ENCODE data around the gene MSTN. TPM values are rescaled to one million over a fixed set of nuclear protein-coding genes. Genes with fewer than 3 reads are reported as not detected.

The MSTN gene
- total RNA-seq, result not detected

- DNase-seq (no peak), ATAC-seq (no peak)
- Mint-ChIP-seq H3K27ac (no peak within 1 kb of the TSS), H3K27me3 (no peaks in the 10 kb centered on the region), H3K36me3 (no peaks in the 10 kb centered on the region), H3K9me3 (ENCODE audit: low read depth) (no peaks in the 10 kb centered on the region), H3K4me1 (no peaks in the 10 kb centered on the region), H3K4me3 (no peak within 1 kb of the TSS)
- CTCF ChIA-PET, result no interaction called here
These were observed at the start of gene MSTN for GRCh38 chr2:190062601-190063000. MSTN (minus strand) TSS chr2:190062729; CDS start chr2:190062596, 133 bp downstream.

DNA sequence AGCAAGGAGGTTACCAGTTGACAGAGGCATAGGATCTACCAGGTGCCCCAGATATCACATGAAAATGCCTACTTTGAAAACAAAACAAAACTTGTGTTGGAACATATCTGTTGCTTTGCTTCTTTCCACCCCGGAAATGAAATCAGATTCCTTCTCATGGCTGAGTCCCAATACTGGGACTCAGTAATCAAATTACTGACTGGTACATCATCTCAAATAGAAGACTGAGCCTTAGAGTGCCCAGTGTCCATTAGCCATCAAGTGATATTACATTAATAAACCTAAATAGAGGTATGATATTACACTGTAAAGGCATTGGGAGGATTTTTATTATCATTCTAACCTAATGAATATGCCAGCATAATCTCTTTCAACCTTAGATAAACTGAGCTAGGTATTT, 48.6 kb upstream of the MSTN start:
- Mint-ChIP-seq H3K4me3 (no peak overlapping the region), H3K36me3 (no peaks in the 10 kb centered on the region), H3K4me1 (no peaks in the 10 kb centered on the region), H3K27me3 (peaks cover 12% of the 10 kb centered on the region), H3K9me3 (ENCODE audit: low read depth) (no peaks in the 10 kb centered on the region), H3K27ac (no peak overlapping the region)
- CTCF ChIA-PET, result no interaction called here
- DNase-seq (no peak), ATAC-seq (no peak)

GRCh38 chr2:190110699-190111098, 48.2 kb upstream of the MSTN start:
- Mint-ChIP-seq H3K27me3 (peaks cover 12% of the 10 kb centered on the region), H3K4me1 (no peaks in the 10 kb centered on the region), H3K9me3 (ENCODE audit: low read depth) (no peaks in the 10 kb centered on the region), H3K36me3 (no peaks in the 10 kb centered on the region), H3K4me3 (no peak overlapping the region), H3K27ac (no peak overlapping the region)
- no peak for DNase-seq
- CTCF ChIA-PET, result no interaction called here
- no peak for ATAC-seq

- Mint-ChIP-seq H3K4me1 (no peaks in the 10 kb centered on the region), H3K27me3 (peaks cover 16% of the 10 kb centered on the region), H3K27ac (no peak overlapping the region), H3K36me3 (no peaks in the 10 kb centered on the region), H3K4me3 (no peak overlapping the region), H3K9me3 (ENCODE audit: low read depth) (no peaks in the 10 kb centered on the region)
- CTCF ChIA-PET, result interaction anchor here (0.7 kb wide), 1 partner anchor 26 kb away, joined by 3 read pairs; no protein-coding TSS in a partner anchor
- DNase-seq (no peak), ATAC-seq (no peak)
These were observed 47.6 kb upstream of the MSTN start for GRCh38 chr2:190110131-190110530.

- Mint-ChIP-seq H3K9me3 (ENCODE audit: low read depth) (peaks cover 2% of the 10 kb centered on the region), H3K36me3 (no peaks in the 10 kb centered on the region), H3K4me1 (no peaks in the 10 kb centered on the region), H3K4me3 (no peak overlapping the region), H3K27me3 (peaks cover 26% of the 10 kb centered on the region), H3K27ac (no peak overlapping the region)
- CTCF ChIA-PET, result no interaction called here
- DNase-seq (no peak), ATAC-seq (no peak)
These were observed 44.9 kb upstream of the MSTN start for GRCh38 chr2:190107409-190107808.

GRCh38 chr2:190106783-190107182, 44.3 kb upstream of the MSTN start:
- CTCF ChIA-PET, result no interaction called here
- Mint-ChIP-seq H3K27ac (no peak overlapping the region), H3K27me3 (peaks cover 30% of the 10 kb centered on the region), H3K9me3 (ENCODE audit: low read depth) (peaks cover 2% of the 10 kb centered on the region), H3K4me3 (no peak overlapping the region), H3K36me3 (no peaks in the 10 kb centered on the region), H3K4me1 (no peaks in the 10 kb centered on the region)
- ATAC-seq, result no peak
- no peak for DNase-seq

- CTCF ChIA-PET, result no interaction called here
- H3K27ac Mint-ChIP-seq, result no peak overlapping the region
- no peak for DNase-seq
- no peak for ATAC-seq
- no peak overlapping the region for H3K4me3 Mint-ChIP-seq
- peaks cover 30% of the 10 kb centered on the region for H3K27me3 Mint-ChIP-seq
- no peaks in the 10 kb centered on the region for H3K4me1 Mint-ChIP-seq
- H3K9me3 Mint-ChIP-seq (ENCODE audit: low read depth), result peaks cover 2% of the 10 kb centered on the region
- no peaks in the 10 kb centered on the region for H3K36me3 Mint-ChIP-seq
These were observed 43.0 kb upstream of the MSTN start for GRCh38 chr2:190105554-190105953.

DNA sequence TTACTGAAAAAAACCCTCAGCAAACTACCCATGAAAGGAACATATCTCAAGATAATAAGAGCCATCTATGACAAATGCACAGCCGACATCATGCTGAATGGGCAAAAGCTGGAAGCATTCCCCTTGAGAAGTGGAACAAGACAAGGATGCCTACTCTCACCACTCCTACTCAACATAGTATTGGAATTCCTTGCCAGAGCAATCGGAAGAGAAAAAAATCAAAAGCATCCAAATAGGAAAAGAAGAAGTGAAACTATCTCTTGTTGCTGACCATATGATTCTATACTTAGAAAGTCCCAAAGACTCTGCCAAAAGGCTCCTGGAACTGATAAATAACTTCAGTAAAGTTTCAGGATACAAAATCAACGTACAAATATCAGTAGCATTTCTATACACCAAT, 40.6 kb upstream of the MSTN start:
- ATAC-seq (no peak), DNase-seq (no peak)
- no peaks in the 10 kb centered on the region for H3K36me3 Mint-ChIP-seq
- CTCF ChIA-PET, result no interaction called here
- H3K4me1 Mint-ChIP-seq, result no peaks in the 10 kb centered on the region
- H3K27me3 Mint-ChIP-seq, result peaks cover 30% of the 10 kb centered on the region
- H3K4me3 Mint-ChIP-seq, result no peak overlapping the region
- H3K27ac Mint-ChIP-seq, result no peak overlapping the region
- H3K9me3 Mint-ChIP-seq (ENCODE audit: low read depth), result peaks cover 2% of the 10 kb centered on the region

DNA sequence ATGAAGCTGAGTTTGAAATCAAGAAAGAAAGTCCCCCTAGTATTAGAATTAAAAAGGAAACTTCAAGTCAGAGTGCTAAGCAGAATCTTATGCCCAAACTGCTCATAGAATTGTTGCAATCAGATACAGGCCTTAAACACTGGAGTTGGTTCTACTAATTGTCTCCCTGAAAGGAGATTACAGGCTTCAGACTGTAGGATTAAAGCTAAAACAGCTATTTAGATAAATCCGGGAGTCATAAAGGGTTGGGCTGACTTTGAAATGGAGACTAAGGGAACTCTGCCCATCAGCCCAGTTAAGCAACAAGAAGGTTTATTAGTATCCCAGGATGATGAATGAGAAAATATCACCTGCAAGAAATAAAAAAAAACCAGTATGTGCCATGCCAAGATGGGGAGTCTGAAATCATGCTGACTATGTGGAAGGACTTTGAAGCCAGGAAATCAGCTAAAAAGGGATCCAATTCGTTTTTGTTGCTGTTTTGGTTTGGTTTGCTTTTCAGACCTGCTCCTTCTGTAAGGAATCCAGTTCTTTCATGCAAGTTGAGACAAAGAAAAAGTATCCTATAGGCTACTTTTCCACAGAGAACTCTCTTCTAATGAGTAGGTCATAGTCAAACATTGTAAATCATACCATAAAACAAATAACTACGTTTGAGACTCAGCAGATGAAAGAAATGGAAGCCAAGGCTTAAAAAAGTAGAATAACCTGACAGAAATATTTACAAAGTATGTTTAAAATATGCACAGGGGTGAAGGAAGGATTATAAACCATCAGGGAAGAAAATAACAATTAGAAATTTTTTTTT, 37.6 kb upstream of the MSTN start:
- Mint-ChIP-seq H3K4me1 (no peaks in the 10 kb centered on the region), H3K4me3 (no peak overlapping the region), H3K27ac (no peak overlapping the region), H3K27me3 (peaks cover 23% of the 10 kb centered on the region), H3K9me3 (ENCODE audit: low read depth) (peaks cover 2% of the 10 kb centered on the region), H3K36me3 (no peaks in the 10 kb centered on the region)
- DNase-seq, result no peak
- no peak for ATAC-seq
- CTCF ChIA-PET, result no interaction called here

DNA sequence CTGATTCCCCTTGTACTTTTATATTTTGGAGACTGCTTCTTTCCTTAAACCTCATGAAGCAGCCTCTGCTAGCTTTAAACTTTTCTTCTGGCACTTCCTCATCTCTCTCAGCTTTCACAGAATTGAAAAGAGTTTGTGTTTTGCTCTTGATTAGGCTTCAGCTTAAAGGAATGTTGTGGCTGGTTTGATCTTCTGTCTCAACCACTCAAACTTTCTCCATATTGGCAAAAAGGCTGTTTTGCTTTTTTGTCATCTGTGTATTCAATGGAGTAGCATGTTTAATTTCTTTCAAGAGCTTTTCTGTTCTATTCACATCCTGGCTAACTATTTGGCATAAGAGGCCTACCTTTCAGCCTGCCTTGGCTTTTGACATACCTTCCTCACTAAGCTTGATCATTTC, 36.3 kb upstream of the MSTN start:
- CTCF ChIA-PET, result no interaction called here
- Mint-ChIP-seq H3K4me1 (no peaks in the 10 kb centered on the region), H3K36me3 (no peaks in the 10 kb centered on the region), H3K4me3 (no peak overlapping the region), H3K27ac (no peak overlapping the region), H3K27me3 (peaks cover 17% of the 10 kb centered on the region), H3K9me3 (ENCODE audit: low read depth) (peaks cover 2% of the 10 kb centered on the region)
- DNase-seq, result no peak
- no peak for ATAC-seq

- H3K4me3 Mint-ChIP-seq, result no peak overlapping the region
- no peaks in the 10 kb centered on the region for H3K36me3 Mint-ChIP-seq
- ATAC-seq (no peak), DNase-seq (no peak)
- CTCF ChIA-PET, result no interaction called here
- no peaks in the 10 kb centered on the region for H3K4me1 Mint-ChIP-seq
- H3K27me3 Mint-ChIP-seq, result peaks cover 2% of the 10 kb centered on the region
- H3K27ac Mint-ChIP-seq, result no peak overlapping the region
- H3K9me3 Mint-ChIP-seq (ENCODE audit: low read depth), result no peaks in the 10 kb centered on the region
These were observed 34.6 kb upstream of the MSTN start for GRCh38 chr2:190097115-190097514.

- CTCF ChIA-PET, result interaction anchor here (1.6 kb wide), 1 partner anchor 27 kb away, joined by 5 read pairs; no protein-coding TSS in a partner anchor
- Mint-ChIP-seq H3K4me1 (no peaks in the 10 kb centered on the region), H3K9me3 (ENCODE audit: low read depth) (no peaks in the 10 kb centered on the region), H3K27me3 (no peaks in the 10 kb centered on the region), H3K36me3 (no peaks in the 10 kb centered on the region), H3K27ac (no peak overlapping the region), H3K4me3 (no peak overlapping the region)
- DNase-seq (no peak), ATAC-seq (no peak)
These were observed 31.9 kb upstream of the MSTN start for GRCh38 chr2:190094316-190094871.

DNA sequence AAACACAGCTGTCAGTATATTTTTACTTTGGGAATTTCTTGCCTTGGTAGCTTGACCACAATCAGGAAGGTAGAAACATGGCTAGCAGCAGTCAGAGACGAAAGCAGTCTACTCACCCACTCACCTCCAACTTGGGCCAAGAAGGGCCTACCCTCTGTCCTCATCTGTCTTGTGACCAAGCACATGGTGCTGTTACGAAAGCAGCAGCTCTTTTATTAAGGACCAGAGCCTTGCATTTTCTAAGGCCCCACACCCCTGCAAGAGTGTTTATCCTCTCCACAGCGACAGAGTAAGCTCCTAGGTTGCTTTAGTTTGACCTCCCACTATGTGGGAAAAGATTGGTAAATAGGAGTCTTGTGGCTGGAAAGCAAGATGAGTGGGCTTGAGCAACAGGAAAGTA, 31.3 kb upstream of the MSTN start:
- Mint-ChIP-seq H3K4me3 (no peak overlapping the region), H3K4me1 (no peaks in the 10 kb centered on the region), H3K27ac (no peak overlapping the region), H3K27me3 (no peaks in the 10 kb centered on the region), H3K36me3 (no peaks in the 10 kb centered on the region), H3K9me3 (ENCODE audit: low read depth) (no peaks in the 10 kb centered on the region)
- ATAC-seq, result no peak
- no peak for DNase-seq
- CTCF ChIA-PET, result interaction anchor here (1.6 kb wide), 1 partner anchor 27 kb away, joined by 5 read pairs; no protein-coding TSS in a partner anchor

GRCh38 chr2:190090148-190090547, 27.6 kb upstream of the MSTN start:
- DNase-seq (no peak), ATAC-seq (no peak)
- H3K36me3 Mint-ChIP-seq, result no peaks in the 10 kb centered on the region
- H3K4me3 Mint-ChIP-seq, result no peak overlapping the region
- no peaks in the 10 kb centered on the region for H3K9me3 Mint-ChIP-seq (ENCODE audit: low read depth)
- no peaks in the 10 kb centered on the region for H3K27me3 Mint-ChIP-seq
- H3K4me1 Mint-ChIP-seq, result no peaks in the 10 kb centered on the region
- no peak overlapping the region for H3K27ac Mint-ChIP-seq
- CTCF ChIA-PET, result interaction anchor here (1.0 to 4.0 kb wide), 4 partner anchors 9 to 187 kb away, joined by 3 to 20 read pairs (median 4); no protein-coding TSS in a partner anchor

Measured in activated CD8-positive, alpha-beta memory T cell treated with anti-CD3 and anti-CD28 coated beads, Interleukin-2, amount 10 ng/mL, durations not matched to agents 7 days and 5 days (primary cell).